ENCODE data around the gene CLCA4.
"Not testable (repeated sequence)": the region's sequence is repeated elsewhere in the genome, so short reads cannot be mapped to it uniquely, and the experiment has no call there.

The CLCA4 gene

DNA sequence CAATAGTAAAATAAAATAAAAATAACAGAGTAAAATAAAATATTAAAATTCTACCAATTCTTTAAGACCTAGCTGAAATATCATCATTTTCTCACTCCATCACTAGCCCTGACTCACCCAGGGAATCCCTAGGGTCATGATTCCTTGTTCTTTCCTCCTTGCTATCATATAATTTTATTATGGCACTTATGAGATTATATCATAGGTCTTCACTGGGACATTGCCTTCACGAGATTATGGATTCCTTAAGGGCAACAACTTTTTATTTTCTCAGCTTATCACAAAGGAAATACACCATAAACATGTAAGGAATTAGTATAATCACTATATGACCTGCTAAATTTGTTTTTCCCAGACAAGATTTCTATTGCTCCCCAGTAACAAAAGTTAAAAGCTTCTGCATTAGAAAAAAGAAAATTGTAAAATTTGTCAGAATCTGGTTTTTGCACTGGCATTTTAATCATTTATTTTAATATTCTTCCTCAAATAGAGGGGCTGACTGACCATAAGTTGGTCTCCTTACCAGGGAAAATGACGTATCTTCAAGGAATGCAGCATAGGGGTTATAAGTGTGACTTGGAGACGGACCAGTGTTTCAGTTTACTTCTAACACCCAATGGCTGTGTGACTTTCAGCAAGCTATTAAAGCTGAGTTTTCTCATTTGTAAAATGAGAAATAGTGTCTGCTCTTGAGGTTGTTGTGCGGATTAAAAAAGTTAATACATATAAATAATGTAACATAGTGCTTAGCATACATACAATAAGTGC is 8.8 kb upstream of the CLCA4 start:
- DNase-seq = no peak

DNA sequence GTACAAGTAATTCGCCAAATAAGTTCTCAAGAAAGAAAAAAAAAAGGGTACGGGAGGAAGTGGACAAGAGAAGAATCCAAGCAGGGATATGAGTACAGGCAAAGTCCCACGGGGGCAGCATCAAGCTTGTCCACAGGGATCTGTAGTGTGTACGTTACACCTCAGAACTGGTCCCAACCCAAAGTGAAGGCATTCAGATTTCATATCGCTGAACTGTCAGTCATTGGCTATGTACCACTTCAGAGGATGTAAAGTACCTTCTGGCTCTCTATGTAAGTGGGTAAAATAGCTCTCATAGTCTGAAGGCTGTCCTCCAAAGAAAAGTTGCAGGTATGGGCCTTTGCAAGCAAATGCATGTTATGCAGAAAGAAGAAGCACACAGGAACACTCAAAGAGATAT is 8.1 kb upstream of the CLCA4 start:
- DNase-seq = no peak

DNA sequence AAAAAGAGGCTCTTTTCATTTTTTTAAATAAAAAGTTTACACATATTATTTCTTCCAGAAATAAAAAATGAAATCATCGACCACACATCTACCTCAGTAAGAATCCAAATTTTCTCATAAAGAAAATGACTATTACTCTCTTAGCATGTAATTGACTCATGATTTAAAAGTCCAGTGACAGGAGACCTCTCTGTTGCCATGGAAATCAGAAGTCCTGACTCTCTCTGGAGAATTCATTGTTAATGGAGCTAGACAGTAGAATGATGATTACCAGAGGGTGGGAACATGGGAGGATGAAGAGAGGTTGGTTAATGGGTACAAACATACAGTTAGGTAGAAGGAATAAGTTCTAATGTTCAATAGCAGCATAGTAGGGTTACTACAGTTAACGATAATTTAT is 5.0 kb upstream of the CLCA4 start:
- DNase-seq = no peak

DNA sequence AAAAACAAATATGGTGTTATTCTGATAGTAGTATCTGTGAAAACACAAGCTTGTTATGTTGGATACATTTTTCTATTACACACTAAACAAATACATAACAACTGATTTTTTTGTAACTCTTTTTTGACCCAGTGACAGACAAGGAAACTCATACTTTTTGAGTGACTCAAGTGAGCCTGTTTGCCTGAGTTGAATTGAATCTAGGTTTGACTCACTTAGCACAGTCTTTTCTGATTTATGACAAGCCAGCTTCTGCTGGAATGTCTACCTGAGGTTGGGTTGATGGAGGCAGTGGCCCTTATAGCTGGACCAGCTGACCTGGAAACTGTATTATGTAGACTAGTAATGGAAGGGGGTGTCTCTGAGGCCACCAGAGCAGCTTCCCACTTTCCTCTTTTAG is 4.2 kb upstream of the CLCA4 start:
- no peak for DNase-seq

GRCh38 chr1:86548839-86549238 is 2.0 kb downstream of the CLCA4 start:
- no peak for DNase-seq

DNA sequence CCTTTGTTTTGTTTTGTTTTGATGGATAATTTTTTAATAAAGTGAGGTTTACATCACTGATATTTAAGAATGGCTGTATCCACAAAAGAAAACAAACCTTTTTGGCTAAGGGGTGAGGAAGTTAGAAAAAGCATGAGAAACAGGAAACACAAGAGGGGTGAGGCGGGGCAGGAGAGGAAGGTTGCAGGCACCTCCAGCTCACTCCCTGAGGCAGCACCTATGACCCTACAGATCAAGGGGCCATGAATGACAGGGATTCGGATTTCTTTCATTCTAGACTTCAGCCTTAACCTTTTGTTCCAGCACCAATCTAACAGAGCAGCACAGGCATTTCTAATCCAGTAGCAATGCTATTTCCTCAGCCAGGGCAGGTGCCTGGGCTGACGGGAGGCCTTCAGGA is 4.4 kb downstream of the CLCA4 start:
- no peak for DNase-seq

- no peak for DNase-seq
These were observed 5.5 kb downstream of the CLCA4 start for GRCh38 chr1:86552376-86552775.

- no peak for DNase-seq
These were observed 10.9 kb downstream of the CLCA4 start for GRCh38 chr1:86557739-86558138.

GRCh38 chr1:86563849-86564248 is 17.0 kb downstream of the CLCA4 start:
- DNase-seq = no peak

- no peak for DNase-seq
These were observed 20.5 kb downstream of the CLCA4 start for GRCh38 chr1:86567341-86567740.

DNA sequence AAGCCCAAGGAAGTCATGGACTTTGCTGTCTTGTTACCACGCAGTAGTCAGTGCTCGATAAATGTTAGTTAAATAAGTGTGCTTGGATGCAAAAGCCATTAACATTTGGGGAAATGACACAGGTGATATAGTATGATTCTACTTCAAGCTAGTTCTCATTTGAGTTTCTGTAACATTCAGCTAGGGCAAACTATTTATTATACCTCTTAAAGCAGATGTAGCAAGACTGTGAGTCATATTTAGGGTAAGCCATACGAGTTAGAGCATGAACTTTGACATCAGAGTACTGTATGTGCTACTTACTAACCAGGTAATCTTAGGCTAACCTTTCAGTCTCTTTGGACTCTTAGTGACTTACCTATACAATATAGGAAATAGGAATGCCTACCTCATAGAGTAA is 21.0 kb downstream of the CLCA4 start:
- DNase-seq = no peak

- DNase-seq = no peak
These were observed 27.0 kb downstream of the CLCA4 start for GRCh38 chr1:86573763-86574484.

- no peak for DNase-seq
These were observed 34.4 kb downstream of the CLCA4 start for GRCh38 chr1:86581231-86581630.

- no peak for DNase-seq
These were observed 35.3 kb downstream of the CLCA4 start for GRCh38 chr1:86582161-86582560.

GRCh38 chr1:86583032-86583431 is 36.2 kb downstream of the CLCA4 start:
- no peak for DNase-seq

DNA sequence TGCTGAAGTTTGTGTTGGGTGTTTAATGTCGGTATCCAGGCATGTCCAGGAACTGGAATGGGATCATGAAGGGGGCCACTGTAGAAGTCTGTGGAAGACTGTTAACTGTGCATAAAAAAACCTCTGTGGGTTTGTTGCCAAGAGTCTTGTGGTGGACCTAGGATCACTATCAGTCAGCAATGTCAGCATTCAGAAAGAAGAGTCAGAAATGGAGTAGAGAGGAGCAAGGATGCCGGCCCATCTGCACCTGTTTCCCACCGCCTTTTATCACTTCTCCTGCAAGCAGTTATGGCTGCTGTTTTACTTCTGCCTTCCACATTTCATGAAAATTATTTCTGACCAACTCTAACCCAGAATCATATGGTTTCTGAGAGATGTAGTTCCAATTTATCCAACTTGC is 36.7 kb downstream of the CLCA4 start:
- DNase-seq = no peak

DNA sequence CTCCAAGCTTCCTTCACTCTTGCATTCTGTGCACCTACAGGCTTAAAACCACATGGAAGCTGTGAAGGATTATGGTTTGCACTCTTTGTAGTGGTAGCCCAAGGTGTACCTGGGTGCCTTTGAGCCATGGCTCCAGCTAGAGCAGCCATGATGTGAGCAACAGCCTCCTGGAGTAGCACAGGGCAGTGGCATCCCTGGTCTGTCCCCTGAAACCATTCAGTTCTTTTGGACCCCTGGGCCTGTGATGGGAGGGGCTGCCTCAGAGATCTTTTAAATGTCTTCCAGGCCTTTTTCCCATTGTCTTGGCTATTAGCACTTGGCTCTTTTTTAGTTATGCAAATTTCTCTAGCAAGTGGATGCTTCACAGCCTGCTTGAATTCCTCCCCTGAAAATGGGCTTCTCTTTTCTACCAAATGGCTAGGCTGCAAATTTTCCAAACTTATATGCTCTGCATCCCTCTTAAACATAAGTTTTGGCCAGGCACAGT is 47.4 kb downstream of the CLCA4 start:
- DNase-seq = no peak

GRCh38 chr1:86596224-86596623 is 49.3 kb downstream of the CLCA4 start:
- no peak for DNase-seq

GRCh38 chr1:86596741-86597290 is 49.9 kb downstream of the CLCA4 start:
- no peak for DNase-seq

DNA sequence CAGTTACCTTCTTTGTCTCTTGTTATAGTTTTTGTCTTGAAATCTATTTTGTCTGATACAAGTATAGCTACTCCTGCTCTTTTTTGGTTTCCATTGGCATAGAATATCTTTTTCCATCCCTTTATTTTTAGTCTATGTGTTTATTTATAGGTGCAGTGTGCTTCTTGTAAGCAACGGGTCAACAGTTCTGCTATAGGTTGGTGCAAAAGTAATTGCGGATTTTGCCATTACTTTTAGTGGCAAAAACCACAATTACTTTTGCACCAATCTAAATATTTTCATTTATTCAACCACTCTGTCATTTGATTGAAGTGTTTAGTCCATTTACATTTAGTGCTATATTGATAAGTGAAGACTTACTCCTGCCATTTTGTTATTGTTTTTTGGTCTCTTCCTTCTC is 59.2 kb downstream of the CLCA4 start:
- not testable (repeated sequence) for DNase-seq

DNA sequence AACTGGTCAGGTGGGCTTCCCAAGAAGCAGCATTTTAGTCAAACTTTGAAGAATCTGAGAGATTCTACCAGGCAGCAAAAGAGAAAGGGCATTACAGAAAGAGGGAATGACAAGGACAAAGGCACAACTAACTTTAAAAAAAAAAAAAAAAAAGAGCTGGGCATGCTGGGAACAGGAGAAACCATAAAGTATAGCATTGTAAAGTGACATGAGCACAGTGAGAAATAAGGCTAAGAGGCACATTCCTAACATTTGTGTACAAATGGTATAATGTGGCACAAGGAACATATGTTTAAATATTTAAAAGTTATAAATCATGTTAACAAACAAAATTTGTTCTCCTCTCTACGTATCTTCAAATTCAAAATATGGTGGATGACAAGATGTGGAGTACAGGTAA is 69.6 kb downstream of the CLCA4 start:
- no peak for DNase-seq

DNA sequence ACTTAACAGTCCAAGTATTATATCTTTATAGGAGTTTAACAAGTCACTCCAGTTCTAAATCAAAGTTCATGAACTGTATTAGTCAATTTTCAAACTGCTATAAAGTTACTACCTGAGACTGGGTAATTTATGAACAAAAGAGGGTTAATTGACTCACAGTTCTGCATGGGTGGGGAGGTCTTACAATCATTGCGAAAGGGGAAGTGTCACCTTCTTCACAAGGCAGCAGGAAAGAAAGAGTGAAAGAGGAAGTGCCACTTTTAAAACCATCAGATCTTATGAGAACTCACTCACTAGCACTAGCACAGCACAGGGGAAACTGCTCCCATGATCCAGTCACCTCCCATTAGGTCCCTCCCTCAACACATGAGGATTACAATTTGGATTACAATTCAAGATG is 70.0 kb downstream of the CLCA4 start:
- DNase-seq = no peak

DNA sequence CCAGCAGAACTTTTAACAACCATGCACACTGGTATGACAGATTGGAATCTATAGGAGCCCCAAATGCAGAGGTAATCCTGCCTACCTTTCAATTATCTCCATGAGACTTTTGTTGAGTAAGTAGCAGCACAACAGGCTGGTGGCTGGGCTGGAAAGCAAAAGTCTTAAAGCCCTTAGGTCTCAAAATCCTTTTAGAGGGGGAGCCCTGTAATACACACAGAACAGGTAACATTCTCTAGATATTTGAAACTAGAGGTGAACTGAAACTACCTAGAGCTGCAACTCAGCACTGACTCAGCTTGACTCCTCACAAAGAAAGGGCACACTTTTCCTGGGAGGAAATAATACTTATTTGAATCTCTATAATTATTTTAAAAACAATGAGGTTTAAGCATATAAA is 71.5 kb downstream of the CLCA4 start:
- no peak for DNase-seq

GRCh38 chr1:86619313-86619712 is 72.4 kb downstream of the CLCA4 start:
- DNase-seq = no peak

All from activated T-cell treated with anti-CD3 and anti-CD28 coated beads, Interleukin-2, amount 50 U/mL, for 1 hour (primary cell).